Astrocyte of the cerebellum (primary cell): Measurements from ENCODE around the gene GTF2H3.

Source experiments
- DNase-seq: peaks from one replicate; pipeline ENCODE4 v3.0.0-alpha.2; 2011; ENCODE audit warnings: low read depth
- H3K4me3 ChIP-seq: 2 replicates; pipeline ENCODE4 v1.5.1; 2011; ENCODE audit warnings: mild to moderate bottlenecking, low read depth, low read length, moderate library complexity
- CTCF ChIP-seq: IDR thresholded peaks from 2 replicates; pipeline ENCODE4 v1.5.1; 2012; ENCODE audit warnings: low read length, low read depth, moderate library complexity, mild to moderate bottlenecking; ENCODE audit errors: missing control alignments
- in situ Hi-C: cut with HindIII; loops from 2 replicates; pipeline ENCODE4 v1.10.0; 2017; ENCODE audit warnings: low sequenced_read_pairs

The GTF2H3 gene

GRCh38 chr12:123643911-123644310, 10.3 kb downstream of the GTF2H3 start:
- in situ Hi-C loops: no loop called here
- TF ChIP-seq CTCF: no peak
- no peak overlapping the region for H3K4me3 ChIP-seq
- DNase-seq: no peak

- no peak for DNase-seq
- TF ChIP-seq CTCF: no peak
- no peak overlapping the region for H3K4me3 ChIP-seq
- in situ Hi-C loops: no loop called here
These were observed 11.8 kb downstream of the GTF2H3 start for GRCh38 chr12:123645380-123645779.

- TF ChIP-seq CTCF: no peak
- in situ Hi-C loops: no loop called here
- H3K4me3 ChIP-seq: no peak overlapping the region
- no peak for DNase-seq
These were observed 12.2 kb downstream of the GTF2H3 start for GRCh38 chr12:123645878-123646277.

GRCh38 chr12:123648401-123648800, 14.8 kb downstream of the GTF2H3 start:
- in situ Hi-C loops: no loop called here
- no peak for DNase-seq
- H3K4me3 ChIP-seq: no peak overlapping the region
- TF ChIP-seq CTCF: no peak

GRCh38 chr12:123654129-123654701, 20.6 kb downstream of the GTF2H3 start:
- no peak for TF ChIP-seq CTCF
- no peak overlapping the region for H3K4me3 ChIP-seq
- in situ Hi-C loops: loop anchor here (25.0 kb wide), 1 partner anchor 333 kb away; no protein-coding TSS in a partner anchor
- DNase-seq: no peak

GRCh38 chr12:123655420-123655819, 21.8 kb downstream of the GTF2H3 start:
- in situ Hi-C loops: loop anchor here (25.0 kb wide), 1 partner anchor 332 kb away; no protein-coding TSS in a partner anchor
- DNase-seq: no peak
- TF ChIP-seq CTCF: no peak
- no peak overlapping the region for H3K4me3 ChIP-seq
